SK-N-SH treated with all-trans-retinoic acid at 6 μM for 48 hours (cell line): ENCODE data around the gene TMEM43.

ENCODE experiments used
- BACH2 ChIP-seq: fragments of 250-450 bp; sonication (Bioruptor Pico); IDR thresholded peaks from 2 replicates; pipeline ENCODE4 v1.9.0; 2021; ENCODE audit warnings: mild to moderate bottlenecking, borderline replicate concordance
- CREB5 ChIP-seq: fragments of 250-450 bp; sonication (Bioruptor Pico); IDR thresholded peaks from 2 replicates; pipeline ENCODE4 v1.5.1; 2020; ENCODE audit warnings: low read depth, mild to moderate bottlenecking, moderate library complexity
- GLIS3 ChIP-seq: fragments of 250-450 bp; sonication (Bioruptor Pico); IDR thresholded peaks from 2 replicates; pipeline ENCODE4 v1.5.0; 2020; ENCODE audit warnings: mild to moderate bottlenecking, moderate library complexity
- ISL1 ChIP-seq: fragments of 250-450 bp; sonication (Bioruptor Pico); IDR thresholded peaks from 2 replicates; pipeline ENCODE4 v2.1.2; 2022; ENCODE audit warnings: mild to moderate bottlenecking, moderate library complexity
- PATZ1 ChIP-seq: fragments of 250-450 bp; sonication (Bioruptor Pico); IDR thresholded peaks from 2 replicates; pipeline ENCODE4 v1.8.0; 2020; ENCODE audit warnings: mild to moderate bottlenecking, moderate library complexity, borderline replicate concordance
- SNAI2 ChIP-seq: fragments of 250-450 bp; sonication (Bioruptor Pico); IDR thresholded peaks from 2 replicates; pipeline ENCODE4 v1.5.0; 2020; ENCODE audit warnings: mild to moderate bottlenecking, moderate library complexity
- TSHZ2 ChIP-seq: fragments of 250-450 bp; sonication (Bioruptor Pico); IDR thresholded peaks from 2 replicates; pipeline ENCODE4 v1.5.0; 2020; ENCODE audit warnings: mild to moderate bottlenecking, moderate library complexity
- ZC3H10 ChIP-seq: fragments of 250-450 bp; sonication (Bioruptor Pico); IDR thresholded peaks from 2 replicates; pipeline ENCODE4 v1.5.1; 2021; ENCODE audit warnings: mild to moderate bottlenecking, moderate library complexity
- ZFP3 ChIP-seq: fragments of 250-450 bp; sonication (Bioruptor Pico); IDR thresholded peaks from 2 replicates; pipeline ENCODE4 v1.5.0; 2020; ENCODE audit warnings: mild to moderate bottlenecking, moderate library complexity
- ZFP30 ChIP-seq: fragments of 450-650 bp; formaldehyde crosslinking; IDR thresholded peaks from 2 replicates; pipeline ENCODE4 v1.5.0; 2022; ENCODE audit warnings: mild to moderate bottlenecking, moderate library complexity
- ZNF70 ChIP-seq: fragments of 450-650 bp; formaldehyde crosslinking; IDR thresholded peaks from 2 replicates; pipeline ENCODE4 v1.5.0; 2020; ENCODE audit warnings: mild to moderate bottlenecking, moderate library complexity

- TF ChIP-seq ZNF70 (CRISPR knock-in tag) (no peak), SNAI2 (CRISPR knock-in tag) (no peak), BACH2 (CRISPR knock-in tag) (no peak), ZFP3 (no peak), ISL1 (CRISPR knock-in tag) (no peak), CREB5 (CRISPR knock-in tag) (no peak), ZFP30 (CRISPR knock-in tag) (no peak), TSHZ2 (CRISPR knock-in tag) (no peak), ZC3H10 (CRISPR knock-in tag) (no peak), PATZ1 (CRISPR knock-in tag) (no peak), GLIS3 (CRISPR knock-in tag) (no peak)
These were observed 44.6 kb downstream of the TMEM43 start for GRCh38 chr3:14169435-14169834.
